ENCODE data around the gene CYP2B6. TPM values are rescaled to one million over a fixed set of nuclear protein-coding genes. Genes with fewer than 3 reads are reported as not detected.
A peak's percentile ranks its signal among the peaks of the same experiment; 100 is the strongest.

CYP2B6 gene
- total and polyA plus RNA-seq, 2 donors (not counting 1 experiment from before 2014, with no cell fraction given), result not detected

DNA sequence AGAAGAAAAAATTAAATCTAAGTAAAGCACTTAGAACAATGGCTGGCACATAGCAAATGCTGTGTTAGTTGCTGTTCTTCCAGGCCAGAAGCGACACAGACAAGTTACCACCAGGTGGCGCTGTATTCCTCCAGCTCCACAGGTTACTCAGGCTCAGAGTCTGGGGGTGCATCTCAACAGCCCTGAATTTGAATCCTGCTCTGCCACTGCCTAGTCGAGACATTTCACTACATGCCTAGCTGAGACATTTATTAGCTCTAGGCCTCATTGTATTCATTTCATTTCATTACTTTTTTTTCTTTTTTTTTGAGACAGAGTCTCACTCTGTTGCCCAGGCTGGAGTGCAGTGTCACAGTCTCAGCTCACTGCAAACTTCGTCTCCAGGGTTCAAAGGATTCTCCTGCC is 16.4 kb upstream of the CYP2B6 start:
- Histone ChIP-seq H3K4me1 (ENCODE audit: control insufficient read depth in 2 of 2, insufficient read depth in 2 of 2, low read length in 2 of 2) (no peaks in the 10 kb centered on the region), H3K36me3 (replicated peaks in 1 of 2; ENCODE audit: control extremely low read depth in 1 of 2, control insufficient read depth in 1 of 2, extremely low read depth in 1 of 2, insufficient read depth in 2 of 2, low read length in 1 of 2) (no peaks in the 10 kb centered on the region), H3K27ac (ENCODE audit: low read length in 2 of 2) (no peak overlapping the region), H2AFZ (ENCODE audit: insufficient read depth, low read depth, low read length, poor library complexity, severe bottlenecking) (no peak overlapping the region), H3K79me2 (ENCODE audit: control insufficient read depth, insufficient read depth, low read length) (no peaks in the 10 kb centered on the region), H3K4me2 (replicated peaks; ENCODE audit: low read depth, low read length, poor library complexity, severe bottlenecking) (no peak overlapping the region), H3K27me3 (replicated peaks in 1 of 4; ENCODE audit: control extremely low read depth in 1 of 4, control insufficient read depth in 3 of 4, insufficient read depth in 4 of 4, low read length in 3 of 4) (peaks cover 0 to 13% (median 6%) of the 10 kb centered on the region in 4 experiments), H3K9me3 (ENCODE audit: control extremely low read depth in 1 of 3, control insufficient read depth in 2 of 3, insufficient read depth in 1 of 3, low read length in 2 of 3) (no peaks in the 10 kb centered on the region), H3K9ac (ENCODE audit: low read length) (no peak overlapping the region), H3K4me3 (ENCODE audit: control extremely low read depth in 1 of 5, extremely low read depth in 1 of 5, insufficient read depth in 1 of 5, low read depth in 2 of 5, low read length in 4 of 5) (no peak overlapping the region), H4K20me1 (ENCODE audit: control insufficient read depth, insufficient read depth, low read length, poor library complexity, severe bottlenecking) (no peaks in the 10 kb centered on the region)
- CTCF ChIA-PET, result interaction anchor here (0.5 to 1.5 kb wide), 11 partner anchors 11 to 623 kb away, joined by 3 to 15 read pairs (median 4); no protein-coding TSS in a partner anchor
- WGBS (ENCODE audit: insufficient coverage), result 23% methylated on average over 4 of the region's 4 CpGs
- Mint-ChIP-seq H3K27me3 (peaks cover 40% of the 10 kb centered on the region), H3K27ac (no peak overlapping the region), H3K9me3 (ENCODE audit: insufficient read depth) (no peaks in the 10 kb centered on the region), H3K4me3 (no peak overlapping the region), H3K4me1 (peaks cover 1% of the 10 kb centered on the region)
- intact Hi-C loops (cut with micrococcal nuclease), result loop anchor here (5.0 kb wide), 1 partner anchor 623 kb away; no protein-coding TSS in a partner anchor
- DNase-seq (peak; percentile 81), ATAC-seq (ENCODE audit: low read depth) (peak; percentile 64)
- POLR2A ChIA-PET, result no interaction called here
- no peak for TF ChIP-seq EZH2 (IDR thresholded peaks at IDR 0.05; ENCODE audit: borderline replicate concordance, insufficient read depth, low read depth, low read length, poor library complexity, severe bottlenecking)
- TF ChIP-seq, protein P1, sequence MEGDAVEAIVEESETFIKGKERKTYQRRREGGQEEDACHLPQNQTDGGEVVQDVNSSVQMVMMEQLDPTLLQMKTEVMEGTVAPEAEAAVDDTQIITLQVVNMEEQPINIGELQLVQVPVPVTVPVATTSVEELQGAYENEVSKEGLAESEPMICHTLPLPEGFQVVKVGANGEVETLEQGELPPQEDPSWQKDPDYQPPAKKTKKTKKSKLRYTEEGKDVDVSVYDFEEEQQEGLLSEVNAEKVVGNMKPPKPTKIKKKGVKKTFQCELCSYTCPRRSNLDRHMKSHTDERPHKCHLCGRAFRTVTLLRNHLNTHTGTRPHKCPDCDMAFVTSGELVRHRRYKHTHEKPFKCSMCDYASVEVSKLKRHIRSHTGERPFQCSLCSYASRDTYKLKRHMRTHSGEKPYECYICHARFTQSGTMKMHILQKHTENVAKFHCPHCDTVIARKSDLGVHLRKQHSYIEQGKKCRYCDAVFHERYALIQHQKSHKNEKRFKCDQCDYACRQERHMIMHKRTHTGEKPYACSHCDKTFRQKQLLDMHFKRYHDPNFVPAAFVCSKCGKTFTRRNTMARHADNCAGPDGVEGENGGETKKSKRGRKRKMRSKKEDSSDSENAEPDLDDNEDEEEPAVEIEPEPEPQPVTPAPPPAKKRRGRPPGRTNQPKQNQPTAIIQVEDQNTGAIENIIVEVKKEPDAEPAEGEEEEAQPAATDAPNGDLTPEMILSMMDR (IDR thresholded peaks at IDR 0.05), result peak; percentile 93

- Histone ChIP-seq H3K36me3 (replicated peaks in 1 of 2; ENCODE audit: control extremely low read depth in 1 of 2, control insufficient read depth in 1 of 2, extremely low read depth in 1 of 2, insufficient read depth in 2 of 2, low read length in 1 of 2) (no peaks in the 10 kb centered on the region), H3K27me3 (replicated peaks in 1 of 4; ENCODE audit: control extremely low read depth in 1 of 4, control insufficient read depth in 3 of 4, insufficient read depth in 4 of 4, low read length in 3 of 4) (peaks cover 0 to 13% (median 6%) of the 10 kb centered on the region in 4 experiments), H3K4me2 (replicated peaks; ENCODE audit: low read depth, low read length, poor library complexity, severe bottlenecking) (no peak overlapping the region), H3K79me2 (ENCODE audit: control insufficient read depth, insufficient read depth, low read length) (no peaks in the 10 kb centered on the region), H4K20me1 (ENCODE audit: control insufficient read depth, insufficient read depth, low read length, poor library complexity, severe bottlenecking) (no peaks in the 10 kb centered on the region), H3K4me3 (ENCODE audit: control extremely low read depth in 1 of 5, extremely low read depth in 1 of 5, insufficient read depth in 1 of 5, low read depth in 2 of 5, low read length in 4 of 5) (no peak overlapping the region), H2AFZ (ENCODE audit: insufficient read depth, low read depth, low read length, poor library complexity, severe bottlenecking) (no peak overlapping the region), H3K9me3 (ENCODE audit: control extremely low read depth in 1 of 3, control insufficient read depth in 2 of 3, insufficient read depth in 1 of 3, low read length in 2 of 3) (no peaks in the 10 kb centered on the region), H3K27ac (ENCODE audit: low read length in 2 of 2) (no peak overlapping the region), H3K4me1 (ENCODE audit: control insufficient read depth in 2 of 2, insufficient read depth in 2 of 2, low read length in 2 of 2) (no peaks in the 10 kb centered on the region), H3K9ac (ENCODE audit: low read length) (no peak overlapping the region)
- CTCF ChIA-PET, result interaction anchor here (0.6 to 1.2 kb wide), 2 partner anchors 10 to 333 kb away, joined by 3 read pairs; no protein-coding TSS in a partner anchor
- Mint-ChIP-seq H3K27ac (no peak overlapping the region), H3K4me1 (peaks cover 1% of the 10 kb centered on the region), H3K9me3 (ENCODE audit: insufficient read depth) (no peaks in the 10 kb centered on the region), H3K27me3 (peaks cover 45% of the 10 kb centered on the region), H3K4me3 (no peak overlapping the region)
- 67% methylated on average over 4 of the region's 4 CpGs for WGBS (ENCODE audit: insufficient coverage)
- intact Hi-C loops (cut with micrococcal nuclease), result no loop called here
- TF ChIP-seq EZH2 (IDR thresholded peaks at IDR 0.05; ENCODE audit: borderline replicate concordance, insufficient read depth, low read depth, low read length, poor library complexity, severe bottlenecking), result no peak
- TF ChIP-seq, protein P1 (IDR thresholded peaks at IDR 0.05), result no peak
- no peak for ATAC-seq (ENCODE audit: low read depth)
- no peak for DNase-seq
- POLR2A ChIA-PET, result no interaction called here
Observed at GRCh38 chr19:40976134-40976533, 14.9 kb upstream of the CYP2B6 start.

All from B cell (primary cell).